HG03469 (cell line): Measurements from ENCODE around the gene OPTC.

Source experiments
- ATAC-seq: cut with Tn5 transposase; IDR thresholded peaks from one replicate; pipeline ENCODE4 v1.9.1; 2021; ENCODE audit warnings: mild to moderate bottlenecking, moderate library complexity, moderate number of reproducible peaks; ENCODE audit not compliant: unreplicated experiment

The OPTC gene

GRCh38 chr1:203556047-203556851 is 62.3 kb downstream of the OPTC start:
- no peak for ATAC-seq

GRCh38 chr1:203557390-203557789 is 63.4 kb downstream of the OPTC start:
- no peak for ATAC-seq

GRCh38 chr1:203558064-203558760 is 64.3 kb downstream of the OPTC start:
- no peak for ATAC-seq
